Activated naive CD4-positive, alpha-beta T cell treated with anti-CD3 and anti-CD28 coated beads for 36 hours (primary cell): ENCODE results near the gene KIRREL3. TPM values are rescaled to one million over a fixed set of nuclear protein-coding genes. Genes with fewer than 3 reads are reported as not detected.
"Not testable (repeated sequence)": the region's sequence is repeated elsewhere in the genome, so short reads cannot be mapped to it uniquely, and the experiment has no call there.

Experiments
- CTCF ChIA-PET: fragments of 350-600 bp; sonication (Branson Sonifier 250); formaldehyde crosslinking; loops from one replicate; lab custom pipeline; 2021; ENCODE audit warnings: antibody characterized with exemption; lab: Charles Lee
- DNase-seq: peaks from one replicate; pipeline ENCODE4 v3.0.0-alpha.2; 2020
- H3K27ac Mint-ChIP-seq: one replicate; pipeline ENCODE4 v1.8.0; 2021; ENCODE audit warnings: mild to moderate bottlenecking, mixed read lengths
- H3K27me3 Mint-ChIP-seq: one replicate; pipeline ENCODE4 v1.8.0; 2021; ENCODE audit warnings: low read depth, mixed read lengths
- H3K36me3 Mint-ChIP-seq: one replicate; pipeline ENCODE4 v1.8.0; 2021; ENCODE audit warnings: low read depth, mixed read lengths
- H3K4me1 Mint-ChIP-seq: one replicate; pipeline ENCODE4 v1.8.0; 2021; ENCODE audit warnings: low read depth, mixed read lengths
- H3K4me3 Mint-ChIP-seq: one replicate; pipeline ENCODE4 v1.8.0; 2021; ENCODE audit warnings: mild to moderate bottlenecking, moderate library complexity, mixed read lengths
- H3K9me3 Mint-ChIP-seq: one replicate; pipeline ENCODE4 v1.8.0; 2021; ENCODE audit warnings: mixed read lengths
- intact Hi-C: fragments of 100-400 bp; cut with micrococcal nuclease; formaldehyde crosslinking; loops from one replicate; pipeline ENCODE4 v1.15.1; 2023
- microRNA-seq: library from miRNA; unstranded; fragments of <30 nt; microRNA quantifications from one replicate; pipeline ENCODE4 v1.2.0, GENCODE V29; 2022; ENCODE audit warnings: borderline microRNAs expressed, borderline replicate concordance
- total RNA-seq, 2 experiments: library from RNA; stranded (reverse); gene quantifications; one replicate each; pipeline ENCODE4 v1.2.3, GENCODE V29; 2021

KIRREL3 gene
- total RNA-seq, 2 experiments from 2014 or later, result not detected

DNA sequence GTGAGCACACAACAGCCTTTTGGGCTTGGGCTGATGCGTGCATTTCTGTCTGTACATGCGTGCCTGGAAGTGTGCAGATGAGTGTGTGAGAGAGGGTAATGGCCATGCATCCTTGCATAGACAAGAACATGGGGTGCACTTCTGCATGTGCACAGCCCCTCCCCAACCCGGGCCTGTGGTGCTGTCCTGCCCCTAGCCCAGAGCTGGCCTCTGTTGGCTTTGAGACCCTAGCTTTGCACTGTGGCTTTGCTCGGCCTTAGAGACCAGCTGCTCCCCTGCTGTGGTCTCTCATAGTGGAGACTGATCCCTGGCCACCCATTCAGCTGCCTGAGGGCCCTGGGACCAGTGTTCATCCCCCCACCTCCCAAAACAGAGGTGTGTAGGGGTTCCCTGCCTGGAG is 619.7 kb downstream of the KIRREL3 start:
- Mint-ChIP-seq H3K27me3 (no peaks in the 10 kb centered on the region), H3K9me3 (no peaks in the 10 kb centered on the region), H3K36me3 (no peaks in the 10 kb centered on the region), H3K4me1 (no peaks in the 10 kb centered on the region), H3K4me3 (no peak overlapping the region), H3K27ac (no peak overlapping the region)
- intact Hi-C loops, result no loop called here
- CTCF ChIA-PET, result no interaction called here
- DNase-seq, result no peak

GRCh38 chr11:126378763-126379162 is 621.8 kb downstream of the KIRREL3 start:
- H3K4me3 Mint-ChIP-seq, result no peak overlapping the region
- DNase-seq, result no peak
- no peaks in the 10 kb centered on the region for H3K4me1 Mint-ChIP-seq
- no peak overlapping the region for H3K27ac Mint-ChIP-seq
- no peaks in the 10 kb centered on the region for H3K36me3 Mint-ChIP-seq
- CTCF ChIA-PET, result no interaction called here
- H3K9me3 Mint-ChIP-seq, result no peaks in the 10 kb centered on the region
- intact Hi-C loops, result no loop called here
- H3K27me3 Mint-ChIP-seq, result no peaks in the 10 kb centered on the region

DNA sequence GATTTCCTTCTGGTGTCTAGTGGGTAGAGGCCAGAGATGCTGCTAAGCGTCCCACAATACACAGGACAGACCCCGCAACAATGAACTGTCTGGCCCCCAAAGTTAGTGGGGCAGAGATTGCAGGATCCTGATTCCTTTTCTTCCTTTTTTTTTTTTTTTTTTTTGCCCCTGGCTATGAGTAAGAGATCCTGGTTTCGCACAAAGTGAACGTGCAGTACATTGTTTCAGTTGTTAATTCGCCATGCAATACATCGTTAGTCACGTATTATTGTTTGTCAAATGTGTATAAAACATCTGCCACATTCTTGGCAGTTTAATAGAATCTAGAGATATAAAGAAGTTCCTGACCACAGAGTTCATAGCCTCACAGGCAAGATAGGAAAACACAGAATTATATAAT is 624.8 kb downstream of the KIRREL3 start:
- intact Hi-C loops, result no loop called here
- Mint-ChIP-seq H3K36me3 (no peaks in the 10 kb centered on the region), H3K9me3 (no peaks in the 10 kb centered on the region), H3K27ac (no peak overlapping the region), H3K27me3 (no peaks in the 10 kb centered on the region), H3K4me1 (no peaks in the 10 kb centered on the region), H3K4me3 (no peak overlapping the region)
- CTCF ChIA-PET, result no interaction called here
- no peak for DNase-seq

GRCh38 chr11:126374562-126375300 is 625.8 kb downstream of the KIRREL3 start:
- H3K4me3 Mint-ChIP-seq, H3K4me1 Mint-ChIP-seq, H3K27ac Mint-ChIP-seq, H3K36me3 Mint-ChIP-seq, intact Hi-C loops, DNase-seq, H3K27me3 Mint-ChIP-seq, CTCF ChIA-PET, H3K9me3 Mint-ChIP-seq: not testable (repeated sequence)

DNA sequence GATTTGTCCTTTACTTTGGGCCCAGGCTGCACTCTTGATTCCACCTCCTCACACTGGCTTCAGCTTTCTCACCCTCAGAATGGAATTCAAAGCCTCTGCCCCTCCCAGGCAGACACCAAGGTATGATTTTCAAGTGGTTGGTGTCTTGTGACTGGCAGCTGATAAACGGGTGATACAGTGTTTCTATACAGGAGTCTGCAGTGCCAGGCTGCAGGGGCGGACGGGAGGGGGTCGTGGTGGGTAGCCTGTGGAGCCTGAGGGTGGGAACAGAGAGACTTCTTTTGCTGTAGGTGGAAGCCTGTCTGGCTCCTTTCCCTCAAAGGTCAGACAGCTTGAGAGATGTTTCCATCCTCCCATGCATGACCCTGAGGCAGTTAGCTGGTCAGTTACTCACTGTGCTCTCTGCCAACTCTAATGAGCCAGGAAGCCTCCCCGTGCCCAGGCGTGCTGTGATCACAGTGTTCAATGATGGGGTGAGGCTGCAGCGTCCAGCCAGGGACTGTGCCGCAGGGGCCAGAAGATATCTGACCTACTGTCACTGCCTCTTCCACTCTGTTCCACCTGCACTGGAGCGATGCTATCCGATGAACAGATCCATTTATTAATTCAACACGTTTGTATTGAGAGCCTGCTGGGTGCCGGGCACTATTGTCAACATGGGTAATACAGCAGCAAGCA is 627.0 kb downstream of the KIRREL3 start:
- H3K4me3 Mint-ChIP-seq, H3K36me3 Mint-ChIP-seq, intact Hi-C loops, H3K4me1 Mint-ChIP-seq, CTCF ChIA-PET, H3K27ac Mint-ChIP-seq, DNase-seq, H3K9me3 Mint-ChIP-seq, H3K27me3 Mint-ChIP-seq: not testable (repeated sequence)

Small RNA genes within 50 kb of the gene (microRNA-seq; reads per million reads assigned to microRNA genes)
- not detected for gene MIR3167
